Memory B cell (primary cell): ENCODE measurements around the gene RPS6KA5.
A peak's percentile ranks its signal among the peaks of the same experiment; 100 is the strongest.
"Not testable (repeated sequence)": the region's sequence is repeated elsewhere in the genome, so short reads cannot be mapped to it uniquely, and the experiment has no call there.

Experiments used
- ATAC-seq: fragments of 150-1000 bp; cut with Tn5 transposase; 2 replicates; pipeline ENCODE4 v1.10.0; 2021; ENCODE audit warnings: low read depth, mild to moderate bottlenecking, moderate library complexity
- DNase-seq, 2 donors: peaks; one replicate each; pipeline ENCODE4 v3.0.0; 2022; ENCODE audit warnings: low spot score in 2 of 2
- H3K27ac Mint-ChIP-seq: one replicate; pipeline ENCODE4 v1.8.0; 2022; ENCODE audit warnings: mild to moderate bottlenecking, moderate library complexity, mixed read lengths
- H3K27me3 Mint-ChIP-seq: one replicate; pipeline ENCODE4 v1.8.0; 2022; ENCODE audit warnings: mixed read lengths
- H3K36me3 Mint-ChIP-seq: one replicate; pipeline ENCODE4 v1.8.0; 2022; ENCODE audit warnings: mild to moderate bottlenecking, mixed read lengths
- H3K4me1 Mint-ChIP-seq: one replicate; pipeline ENCODE4 v1.8.0; 2022; ENCODE audit warnings: mixed read lengths
- H3K4me3 Mint-ChIP-seq: one replicate; pipeline ENCODE4 v1.8.0; 2022; ENCODE audit warnings: mild to moderate bottlenecking, moderate library complexity, mixed read lengths
- H3K9me3 Mint-ChIP-seq: one replicate; pipeline ENCODE4 v1.8.0; 2022; ENCODE audit warnings: mixed read lengths

Gene RPS6KA5

DNA sequence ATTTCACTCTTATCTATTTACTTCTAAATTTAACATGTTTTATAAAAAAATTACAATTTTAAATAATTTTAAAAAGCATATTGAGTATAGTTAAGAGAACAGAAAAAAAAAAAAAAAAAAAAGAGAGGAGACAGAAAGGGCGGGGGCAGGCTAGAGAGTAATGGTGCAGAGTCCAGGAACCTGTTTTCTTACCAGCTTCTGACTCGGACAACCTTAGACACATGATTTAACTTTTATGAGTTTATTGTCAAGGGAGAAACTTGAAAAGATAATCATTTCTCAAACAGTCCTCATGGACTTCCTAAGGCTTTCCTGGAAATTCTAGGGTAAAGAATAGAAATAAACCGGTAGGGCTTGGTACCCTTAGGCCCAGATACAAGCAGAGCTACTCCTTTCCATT lies 84.3 kb downstream of the RPS6KA5 start:
- Mint-ChIP-seq H3K4me1 (peaks cover 2% of the 10 kb centered on the region), H3K27ac (no peak overlapping the region), H3K4me3 (no peak overlapping the region), H3K36me3 (peaks cover 18% of the 10 kb centered on the region), H3K9me3 (no peaks in the 10 kb centered on the region), H3K27me3 (no peaks in the 10 kb centered on the region)
- ATAC-seq, result no peak
- DNase-seq, result no peak

DNA sequence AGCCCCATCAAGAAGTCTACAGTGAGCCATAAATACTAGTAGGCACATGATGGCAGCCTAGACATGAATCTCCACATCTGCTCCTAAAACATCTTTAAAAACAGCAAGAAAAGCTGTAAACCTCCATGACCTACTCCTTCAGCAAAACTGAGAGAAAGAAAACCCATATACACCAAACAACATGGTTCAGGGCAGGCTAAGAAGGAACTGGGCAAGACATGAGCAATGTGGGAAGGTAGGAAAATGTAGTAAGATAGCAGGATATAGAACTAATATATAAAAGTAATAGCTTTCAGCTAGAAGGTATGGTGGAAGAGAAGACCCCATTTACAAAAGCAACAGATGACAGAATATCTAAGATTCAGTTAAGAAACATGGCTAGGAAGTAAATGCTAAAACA lies 88.8 kb downstream of the RPS6KA5 start:
- peaks cover 5% of the 10 kb centered on the region for H3K4me1 Mint-ChIP-seq
- no peaks in the 10 kb centered on the region for H3K27me3 Mint-ChIP-seq
- peaks cover 9% of the 10 kb centered on the region for H3K36me3 Mint-ChIP-seq
- H3K9me3 Mint-ChIP-seq, result no peaks in the 10 kb centered on the region
- H3K4me3 Mint-ChIP-seq, result no peak overlapping the region
- ATAC-seq (no peak), DNase-seq (no peak)
- no peak overlapping the region for H3K27ac Mint-ChIP-seq

DNA sequence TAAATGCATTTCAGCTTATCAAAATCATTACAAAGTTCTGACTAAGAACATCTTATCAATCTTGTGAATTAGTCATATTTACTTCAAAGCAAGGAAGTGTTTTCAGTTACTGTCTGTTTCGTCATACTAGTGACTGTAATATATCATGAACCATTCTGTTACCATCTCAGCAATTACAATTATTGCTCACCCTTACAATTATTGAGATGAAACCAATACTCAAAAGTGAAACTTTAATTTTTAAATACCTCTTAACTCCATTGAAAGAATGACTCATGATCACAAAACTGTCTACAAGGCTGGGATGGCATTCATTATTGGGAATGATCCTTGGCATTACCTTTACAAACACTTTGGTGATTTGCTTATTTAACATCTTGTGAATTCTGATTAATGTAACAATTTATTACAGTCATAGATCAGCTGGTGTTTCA lies 90.3 kb downstream of the RPS6KA5 start:
- H3K36me3 Mint-ChIP-seq, result peaks cover 15% of the 10 kb centered on the region
- ATAC-seq (no peak), DNase-seq (no peak)
- H3K27me3 Mint-ChIP-seq, result no peaks in the 10 kb centered on the region
- no peaks in the 10 kb centered on the region for H3K9me3 Mint-ChIP-seq
- no peak overlapping the region for H3K27ac Mint-ChIP-seq
- H3K4me1 Mint-ChIP-seq, result peaks cover 11% of the 10 kb centered on the region
- H3K4me3 Mint-ChIP-seq, result no peak overlapping the region

DNA sequence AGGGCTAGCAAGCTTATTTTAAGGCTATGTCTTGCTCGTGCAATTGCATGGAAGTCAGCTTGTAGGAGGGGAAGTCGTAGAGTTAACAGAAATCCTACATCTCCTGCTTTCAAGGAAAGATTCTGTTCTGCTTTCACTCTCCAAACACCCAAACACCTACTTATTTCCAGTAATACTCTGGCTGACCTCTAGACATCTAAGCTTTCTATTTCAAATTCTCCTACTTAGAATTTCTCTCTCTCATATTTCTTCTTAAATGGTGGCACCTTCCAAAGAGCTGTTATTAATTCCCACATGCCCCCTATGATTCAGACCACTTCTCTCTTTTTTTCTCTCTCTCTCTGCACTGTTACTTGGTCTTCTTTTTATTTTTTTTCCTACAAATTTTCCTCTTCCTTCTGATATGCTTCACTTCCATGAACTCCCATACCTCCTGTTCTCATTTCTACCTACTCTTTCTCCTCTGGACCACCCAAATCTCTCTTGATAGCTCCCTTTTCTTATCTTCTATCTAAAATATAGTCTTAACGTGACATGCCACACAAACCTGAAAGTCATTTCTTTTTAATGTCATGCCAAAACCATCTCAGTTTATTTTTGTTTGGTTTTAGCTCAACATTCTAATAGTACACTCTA lies 90.8 kb downstream of the RPS6KA5 start:
- DNase-seq, result no peak
- Mint-ChIP-seq H3K27me3 (no peaks in the 10 kb centered on the region), H3K4me3 (no peak overlapping the region), H3K36me3 (peaks cover 15% of the 10 kb centered on the region), H3K4me1 (peaks cover 11% of the 10 kb centered on the region), H3K27ac (no peak overlapping the region), H3K9me3 (no peaks in the 10 kb centered on the region)
- no peak for ATAC-seq

DNA sequence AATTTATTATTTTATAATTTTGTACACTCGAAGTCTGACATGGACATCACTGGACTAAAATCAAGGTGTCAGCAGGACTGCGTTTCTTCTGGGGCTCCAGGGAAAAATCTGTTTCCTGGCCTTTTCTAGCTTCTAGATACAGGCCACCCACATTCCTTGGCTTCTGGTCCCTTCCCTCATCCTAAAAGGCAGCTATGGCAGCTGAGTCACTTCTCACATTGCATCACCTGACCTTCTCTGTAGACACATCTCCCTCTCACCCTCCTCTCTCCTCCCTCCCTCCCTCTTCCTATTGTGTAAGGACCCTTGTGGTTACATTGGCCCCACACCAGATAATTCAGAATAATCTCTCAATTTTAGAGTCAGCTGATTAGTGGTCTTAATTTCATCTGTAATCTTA lies 92.4 kb downstream of the RPS6KA5 start:
- peaks cover 13% of the 10 kb centered on the region for H3K4me1 Mint-ChIP-seq
- H3K27me3 Mint-ChIP-seq, result no peaks in the 10 kb centered on the region
- no peak overlapping the region for H3K27ac Mint-ChIP-seq
- DNase-seq, result no peak
- no peak overlapping the region for H3K4me3 Mint-ChIP-seq
- H3K36me3 Mint-ChIP-seq, result peaks cover 20% of the 10 kb centered on the region
- no peaks in the 10 kb centered on the region for H3K9me3 Mint-ChIP-seq
- ATAC-seq, result no peak

DNA sequence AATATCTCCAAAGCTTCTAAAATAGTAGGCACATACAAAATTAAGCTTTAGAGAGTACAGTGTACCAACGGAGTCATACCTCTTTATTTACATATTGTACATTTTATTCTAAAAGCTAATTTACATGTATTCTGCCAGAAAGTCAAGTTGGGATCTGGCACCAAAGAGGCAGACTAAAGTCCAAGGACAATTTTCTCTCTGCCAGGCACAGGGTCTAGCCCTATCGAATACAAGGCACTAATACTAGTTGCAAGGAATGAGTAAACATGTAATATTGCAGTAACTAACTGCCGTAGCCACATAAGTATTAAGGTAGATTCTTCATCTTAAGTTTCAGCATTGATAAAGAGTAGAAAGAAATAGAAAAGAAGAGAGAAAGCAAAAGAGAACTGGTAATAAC lies 93.9 kb downstream of the RPS6KA5 start:
- Mint-ChIP-seq H3K4me1 (peaks cover 17% of the 10 kb centered on the region), H3K4me3 (no peak overlapping the region), H3K27ac (no peak overlapping the region), H3K9me3 (no peaks in the 10 kb centered on the region), H3K36me3 (peaks cover 21% of the 10 kb centered on the region), H3K27me3 (no peaks in the 10 kb centered on the region)
- ATAC-seq, result no peak
- no peak for DNase-seq

DNA sequence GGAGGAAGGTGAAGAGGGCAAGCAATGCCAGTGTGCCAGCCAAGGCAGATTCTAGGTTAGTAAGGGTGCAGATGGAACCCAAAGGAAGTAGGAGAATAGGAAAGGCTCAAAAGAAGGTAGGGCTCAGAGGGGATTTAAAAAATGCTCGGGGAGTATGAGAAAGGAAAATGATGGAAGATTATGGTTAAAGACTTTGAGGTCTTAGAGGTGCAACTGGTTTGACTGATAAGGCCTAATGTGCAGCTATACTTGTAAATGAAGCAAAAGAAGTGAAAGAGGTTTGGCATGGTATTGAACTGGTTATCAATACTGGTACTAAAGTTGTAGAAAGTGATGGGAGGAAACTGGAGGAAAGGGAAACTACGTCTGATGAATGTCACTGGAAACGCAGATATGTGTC lies 94.7 kb downstream of the RPS6KA5 start:
- Mint-ChIP-seq H3K27me3 (no peaks in the 10 kb centered on the region), H3K4me1 (peaks cover 17% of the 10 kb centered on the region), H3K27ac (no peak overlapping the region), H3K9me3 (no peaks in the 10 kb centered on the region), H3K4me3 (no peak overlapping the region), H3K36me3 (peaks cover 22% of the 10 kb centered on the region)
- ATAC-seq (no peak), DNase-seq (no peak)

DNA sequence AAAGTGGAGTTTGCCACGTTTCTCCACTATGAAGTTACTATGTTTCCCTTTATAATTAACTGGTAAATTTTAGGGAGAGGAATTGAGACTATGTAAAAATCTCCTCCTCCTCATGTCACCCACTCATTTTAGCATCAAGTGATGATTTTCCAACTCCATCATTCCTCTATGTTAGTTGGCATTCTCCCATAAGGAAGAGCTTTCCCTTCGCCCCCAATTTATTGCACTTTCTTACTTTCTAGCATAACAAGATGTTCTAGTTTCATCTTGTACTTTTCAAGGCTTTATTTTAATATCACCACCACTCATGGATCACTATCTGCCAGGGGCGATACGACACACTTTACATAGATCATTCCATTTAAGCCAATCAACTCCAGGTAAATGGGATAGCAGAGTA lies 97.1 kb downstream of the RPS6KA5 start:
- peaks cover 33% of the 10 kb centered on the region for H3K36me3 Mint-ChIP-seq
- no peaks in the 10 kb centered on the region for H3K9me3 Mint-ChIP-seq
- H3K27ac Mint-ChIP-seq, result no peak overlapping the region
- ATAC-seq (no peak), DNase-seq (no peak)
- peaks cover 14% of the 10 kb centered on the region for H3K4me1 Mint-ChIP-seq
- H3K27me3 Mint-ChIP-seq, result no peaks in the 10 kb centered on the region
- H3K4me3 Mint-ChIP-seq, result no peak overlapping the region

DNA sequence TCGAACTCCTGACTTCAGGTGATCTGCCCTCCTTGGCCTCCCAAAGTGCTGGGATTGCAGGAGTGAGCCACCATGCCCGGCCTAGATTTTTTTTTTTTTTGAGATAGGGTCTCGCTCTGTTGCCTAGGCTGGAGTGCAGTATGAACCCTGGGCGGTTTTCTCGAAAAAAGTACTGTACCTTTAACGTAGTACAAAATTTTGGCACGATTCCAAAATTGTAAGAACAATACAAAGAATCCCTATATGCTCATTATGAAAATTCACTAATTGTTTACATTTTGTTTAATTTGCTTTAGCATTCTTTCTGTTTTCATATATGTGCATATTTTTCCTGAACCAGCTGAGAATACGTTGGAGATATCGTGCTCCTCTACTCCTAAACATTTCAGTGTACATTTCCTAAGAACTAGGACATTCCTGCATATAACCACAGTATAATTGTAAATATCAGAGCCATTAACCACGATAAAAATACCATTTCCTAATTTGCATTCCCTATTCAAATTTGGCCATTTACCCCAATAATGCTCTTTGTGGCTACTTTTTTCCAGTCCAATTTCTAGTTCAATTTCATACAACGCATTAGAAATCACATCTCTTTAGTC lies 97.8 kb downstream of the RPS6KA5 start:
- H3K9me3 Mint-ChIP-seq, result no peaks in the 10 kb centered on the region
- no peak overlapping the region for H3K27ac Mint-ChIP-seq
- H3K4me3 Mint-ChIP-seq, result no peak overlapping the region
- peaks cover 31% of the 10 kb centered on the region for H3K36me3 Mint-ChIP-seq
- no peaks in the 10 kb centered on the region for H3K27me3 Mint-ChIP-seq
- ATAC-seq (no peak), DNase-seq (no peak)
- H3K4me1 Mint-ChIP-seq, result peaks cover 14% of the 10 kb centered on the region

DNA sequence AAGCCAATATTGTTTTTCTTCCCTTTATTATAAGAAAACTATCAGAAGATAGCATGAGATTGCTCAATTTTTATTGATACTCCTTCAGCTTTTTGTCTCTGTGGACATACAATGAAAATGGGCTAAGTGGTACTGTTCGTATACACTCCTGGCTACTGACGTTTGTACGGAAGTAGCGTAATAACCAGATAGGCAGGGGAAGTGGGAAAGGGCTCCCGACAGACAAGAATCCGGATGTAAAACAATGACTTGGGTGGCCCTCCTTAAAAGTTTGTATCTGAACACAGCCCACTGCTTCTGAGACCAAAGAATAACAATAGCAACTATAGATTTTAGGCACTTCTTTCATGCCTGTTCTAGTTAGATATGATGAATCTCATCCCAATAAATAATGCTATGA lies 99.6 kb downstream of the RPS6KA5 start:
- Mint-ChIP-seq H3K4me3 (no peak overlapping the region), H3K4me1 (peaks cover 13% of the 10 kb centered on the region), H3K27me3 (no peaks in the 10 kb centered on the region), H3K9me3 (peaks cover 6% of the 10 kb centered on the region), H3K27ac (no peak overlapping the region), H3K36me3 (peaks cover 39% of the 10 kb centered on the region)
- no peak for DNase-seq
- no peak for ATAC-seq

DNA sequence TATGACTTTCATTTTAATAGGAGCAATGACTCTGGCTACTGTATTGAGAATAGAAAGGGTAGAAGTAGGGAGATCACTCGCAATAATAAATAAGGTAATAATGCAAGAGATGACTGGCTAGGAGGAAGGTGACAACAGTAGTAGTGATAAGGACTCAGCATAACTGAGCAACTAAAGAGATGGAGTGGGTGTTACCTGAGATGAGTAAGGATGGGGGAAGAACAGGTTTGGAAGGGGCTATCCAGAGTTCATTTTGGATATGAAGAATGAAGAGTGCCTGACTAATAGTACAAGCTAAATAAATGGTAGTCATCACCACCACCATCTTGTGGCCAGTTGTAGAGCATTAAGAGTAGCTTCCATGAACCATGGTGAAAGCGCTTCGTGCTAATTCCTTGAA lies 101.1 kb downstream of the RPS6KA5 start:
- Mint-ChIP-seq H3K36me3 (peaks cover 41% of the 10 kb centered on the region), H3K27ac (peak overlapping the region; percentile 11), H3K9me3 (peaks cover 12% of the 10 kb centered on the region), H3K4me3 (no peak overlapping the region), H3K4me1 (peaks cover 9% of the 10 kb centered on the region), H3K27me3 (no peaks in the 10 kb centered on the region)
- no peak for DNase-seq
- no peak for ATAC-seq

DNA sequence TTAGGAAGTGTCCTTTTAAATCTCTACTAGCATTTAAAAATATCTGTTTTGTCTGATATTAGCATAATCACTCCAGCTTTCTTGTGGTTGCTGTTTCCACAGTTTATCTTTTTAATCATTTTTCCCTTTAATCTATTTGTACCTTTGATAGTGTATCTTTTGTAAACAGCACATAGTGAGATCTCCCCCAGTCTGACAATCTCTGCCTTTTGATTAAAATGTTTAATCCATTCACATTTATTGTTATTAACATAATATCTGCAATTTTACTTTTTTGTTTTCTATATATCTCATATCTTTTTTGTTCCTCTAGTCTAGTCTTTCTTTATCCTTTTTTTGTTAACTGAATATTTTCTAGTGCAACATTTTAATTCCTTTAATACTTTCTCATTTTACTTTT lies 104.2 kb downstream of the RPS6KA5 start:
- Mint-ChIP-seq H3K36me3 (peaks cover 41% of the 10 kb centered on the region), H3K4me1 (peaks cover 2% of the 10 kb centered on the region), H3K9me3 (peaks cover 18% of the 10 kb centered on the region), H3K27ac (no peak overlapping the region), H3K4me3 (no peak overlapping the region), H3K27me3 (no peaks in the 10 kb centered on the region)
- ATAC-seq, result no peak
- DNase-seq, result no peak

DNA sequence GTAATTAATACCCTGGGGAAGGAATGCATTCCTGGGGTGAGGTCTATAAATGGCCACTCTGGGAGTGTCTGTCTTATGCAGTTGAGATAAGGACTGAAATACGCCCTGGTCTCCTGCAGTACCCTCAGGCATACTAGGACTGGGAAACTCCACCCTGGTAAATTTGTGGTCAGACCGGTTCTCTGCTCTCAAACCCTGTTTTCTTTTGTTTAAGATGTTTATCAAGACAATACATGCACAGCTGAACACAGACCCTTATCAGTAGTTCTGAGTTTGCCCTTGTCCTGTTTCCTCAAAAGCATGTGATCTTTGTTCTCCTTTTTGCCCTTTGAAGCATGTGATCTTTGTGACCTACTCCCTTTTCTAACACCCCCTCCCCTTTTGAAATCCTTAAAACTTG lies 106.8 kb downstream of the RPS6KA5 start:
- not testable (repeated sequence) for ATAC-seq, H3K27me3 Mint-ChIP-seq, DNase-seq, H3K4me3 Mint-ChIP-seq, H3K4me1 Mint-ChIP-seq, H3K27ac Mint-ChIP-seq
- Mint-ChIP-seq H3K36me3 (peaks cover 35% of the 10 kb centered on the region), H3K9me3 (peaks cover 18% of the 10 kb centered on the region)

DNA sequence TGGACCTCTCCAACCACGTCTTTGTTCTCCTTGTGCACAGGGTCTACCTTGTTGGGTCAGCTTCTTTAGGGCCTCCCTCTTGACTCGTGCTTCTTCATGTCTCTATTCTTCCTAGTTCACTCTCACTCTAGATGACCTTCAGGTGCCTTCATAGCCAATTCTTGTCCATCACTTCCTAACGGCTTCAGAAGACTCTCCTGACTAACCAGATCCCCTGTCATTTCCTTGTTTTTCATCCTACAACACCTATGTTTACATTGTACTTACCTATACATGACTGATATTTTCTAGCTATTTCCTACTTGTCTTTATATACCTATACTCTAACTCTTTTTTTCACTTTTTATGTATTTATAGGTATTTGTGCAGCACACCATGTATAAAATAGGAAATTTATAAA lies 117.1 kb downstream of the RPS6KA5 start:
- peaks cover 39% of the 10 kb centered on the region for H3K36me3 Mint-ChIP-seq
- H3K4me1 Mint-ChIP-seq, result peaks cover 4% of the 10 kb centered on the region
- ATAC-seq (no peak), DNase-seq (no peak)
- no peaks in the 10 kb centered on the region for H3K27me3 Mint-ChIP-seq
- H3K4me3 Mint-ChIP-seq, result no peak overlapping the region
- peaks cover 14% of the 10 kb centered on the region for H3K9me3 Mint-ChIP-seq
- H3K27ac Mint-ChIP-seq, result no peak overlapping the region

DNA sequence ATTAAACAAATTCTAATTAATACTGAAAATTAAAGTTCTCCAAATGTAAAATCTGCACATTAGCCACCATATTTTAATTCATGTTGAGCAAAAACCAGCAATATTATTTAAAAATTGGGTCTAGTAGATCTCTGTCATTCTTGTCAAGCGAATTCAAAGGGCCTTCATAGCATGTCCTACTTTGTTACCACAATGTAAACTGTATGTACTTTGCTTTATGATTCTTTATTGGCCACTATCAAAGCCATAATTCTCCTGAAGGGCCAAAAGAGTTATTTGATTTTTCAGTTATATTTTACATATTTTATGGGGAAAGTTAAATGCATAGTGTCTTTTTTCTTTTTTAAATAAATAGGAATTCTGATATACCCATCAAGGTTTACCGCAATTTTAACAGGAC lies 117.9 kb downstream of the RPS6KA5 start:
- peaks cover 4% of the 10 kb centered on the region for H3K4me1 Mint-ChIP-seq
- no peak overlapping the region for H3K27ac Mint-ChIP-seq
- DNase-seq, result no peak
- peaks cover 14% of the 10 kb centered on the region for H3K9me3 Mint-ChIP-seq
- no peak for ATAC-seq
- H3K36me3 Mint-ChIP-seq, result peaks cover 45% of the 10 kb centered on the region
- H3K4me3 Mint-ChIP-seq, result no peak overlapping the region
- no peaks in the 10 kb centered on the region for H3K27me3 Mint-ChIP-seq
